Measurements from ENCODE around the gene AAK1. TPM values are rescaled to one million over a fixed set of nuclear protein-coding genes. Genes with fewer than 3 reads are reported as not detected.
A peak's percentile ranks its signal among the peaks of the same experiment; 100 is the strongest.

The AAK1 gene
- polyA plus RNA-seq, 1 of the 3 experiments (the other 2 are of a cell fraction) = 13.4 TPM

GRCh38 chr2:69669666-69670065, 26.1 kb upstream of the AAK1 start:
- ChIA-PET POLR2A (no interaction called here), CTCF (no interaction called here)
- Histone ChIP-seq H3K79me2 (ENCODE audit: insufficient read depth) (no peaks in the 10 kb centered on the region), H3K27ac (ENCODE audit: low read depth in 2 of 2, low read length in 1 of 2) (no peak overlapping the region), H3K9me3 (0 out of 2 replicates have a peak, but pooled peaks cover 5% of the 10 kb centered on the region), H2AFZ (ENCODE audit: low read depth) (no peak overlapping the region), H3K9ac (no peak overlapping the region), H3K9me2 (no peaks in the 10 kb centered on the region), H4K20me1 (ENCODE audit: insufficient read depth) (no peaks in the 10 kb centered on the region), H3K4me3 (ENCODE audit: low read depth in 2 of 2, low read length in 1 of 2) (no peak overlapping the region), H3K27me3 (ENCODE audit: insufficient read depth) (no peaks in the 10 kb centered on the region), H3K36me3 (replicated peaks in 1 of 2; ENCODE audit: control insufficient read depth in 1 of 2, insufficient read depth in 2 of 2, low read length in 1 of 2) (no peaks in the 10 kb centered on the region), H3K4me1 (ENCODE audit: control insufficient read depth in 1 of 2, insufficient read depth in 2 of 2, low read depth in 1 of 2, low read length in 1 of 2) (peaks cover 0 to 6% of the 10 kb centered on the region in 2 experiments; a peak in 2 of 4 replicates), H3F3A (replicated peaks; ENCODE audit: insufficient read depth) (peaks cover 18% of the 10 kb centered on the region), H3K4me2 (no peak overlapping the region)
- no peak for DNase-seq
- TF ChIP-seq ELF1 (IDR thresholded peaks at IDR 0.05) = no peak
- 90% methylated on average over 2 of the region's 2 CpGs for WGBS (ENCODE audit: low lambda C conversion rate)

GRCh38 chr2:69668598-69668997, 25.1 kb upstream of the AAK1 start:
- CTCF ChIA-PET = no interaction called here
- no peak for DNase-seq

GRCh38 chr2:69667805-69668382, 24.4 kb upstream of the AAK1 start:
- CTCF ChIA-PET = no interaction called here
- Histone ChIP-seq H3K27me3 (ENCODE audit: insufficient read depth) (no peaks in the 10 kb centered on the region), H2AFZ (ENCODE audit: low read depth) (no peak overlapping the region)

More at GRCh38 chr2:69668598-69668997, 25.1 kb upstream of the AAK1 start:
- WGBS (ENCODE audit: low lambda C conversion rate) = 86% methylated on average over 5 of the region's 5 CpGs
- no peaks in the 10 kb centered on the region for H4K20me1 ChIP-seq (ENCODE audit: insufficient read depth)
- POLR2A ChIA-PET = no interaction called here
- H3K9me2 ChIP-seq = no peaks in the 10 kb centered on the region
- H3K4me1 ChIP-seq (ENCODE audit: control insufficient read depth in 1 of 2, insufficient read depth in 2 of 2, low read depth in 1 of 2, low read length in 1 of 2) = peaks cover 0 to 6% of the 10 kb centered on the region in 2 experiments; a peak in 2 of 4 replicates
- H3K36me3 ChIP-seq (replicated peaks in 1 of 2; ENCODE audit: control insufficient read depth in 1 of 2, insufficient read depth in 2 of 2, low read length in 1 of 2) = peaks cover 0 to 2% of the 10 kb centered on the region in 2 experiments
- peaks cover 12% of the 10 kb centered on the region for H3F3A ChIP-seq (replicated peaks; ENCODE audit: insufficient read depth)
- H3K79me2 ChIP-seq (ENCODE audit: insufficient read depth) = no peaks in the 10 kb centered on the region
- H2AFZ ChIP-seq (ENCODE audit: low read depth) = no peak overlapping the region
- no peaks in the 10 kb centered on the region for H3K27me3 ChIP-seq (ENCODE audit: insufficient read depth)
- H3K9ac ChIP-seq = no peak overlapping the region
- TF ChIP-seq GATA2 (CRISPR knock-in tag; IDR thresholded peaks at IDR 0.05) = no peak
- TF ChIP-seq MEF2A (IDR thresholded peaks at IDR 0.05; ENCODE audit: borderline replicate concordance, low read depth) = no peak
- TF ChIP-seq ZBTB33 (IDR thresholded peaks at IDR 0.05; ENCODE audit: borderline replicate concordance, low read depth) = no peak
- no peak for TF ChIP-seq EZH2phosphoT487 (IDR thresholded peaks at IDR 0.05; ENCODE audit: borderline replicate concordance, low read depth)
- no peak for TF ChIP-seq ELF1 (IDR thresholded peaks at IDR 0.05)
- no peak for TF ChIP-seq RCOR1 (IDR thresholded peaks at IDR 0.05; ENCODE audit: low read length)
- TF ChIP-seq SIN3A (IDR thresholded peaks at IDR 0.05; ENCODE audit: borderline replicate concordance, low read depth, low read length) = no peak
- H3K9me3 ChIP-seq = 0 out of 2 replicates have a peak, but pooled peaks cover 7% of the 10 kb centered on the region
- no peak overlapping the region for H3K4me3 ChIP-seq (ENCODE audit: low read depth in 2 of 2, low read length in 1 of 2)
- no peak overlapping the region for H3K4me2 ChIP-seq
- 0 out of 4 replicates have a peak overlapping the region, but pooled peaks of 1 of the 2 experiments have one; percentile 13 for H3K27ac ChIP-seq (ENCODE audit: low read depth in 2 of 2, low read length in 1 of 2)

More at GRCh38 chr2:69667805-69668382, 24.4 kb upstream of the AAK1 start:
- peaks cover 0 to 6% of the 10 kb centered on the region in 2 experiments; a peak in 2 of 4 replicates for H3K4me1 ChIP-seq (ENCODE audit: control insufficient read depth in 1 of 2, insufficient read depth in 2 of 2, low read depth in 1 of 2, low read length in 1 of 2)
- H3K4me2 ChIP-seq = peak overlapping the region; percentile 62
- no peak overlapping the region for H3K9ac ChIP-seq
- H3K9me3 ChIP-seq = 0 out of 2 replicates have a peak, but pooled peaks cover 7% of the 10 kb centered on the region
- DNase-seq = no peak
- H3F3A ChIP-seq (replicated peaks; ENCODE audit: insufficient read depth) = peaks cover 12% of the 10 kb centered on the region
- no peak overlapping the region for H3K4me3 ChIP-seq (ENCODE audit: low read depth in 2 of 2, low read length in 1 of 2)
- WGBS (ENCODE audit: low lambda C conversion rate) = 65% methylated on average over 7 of the region's 7 CpGs
- H3K79me2 ChIP-seq (ENCODE audit: insufficient read depth) = no peaks in the 10 kb centered on the region
- H4K20me1 ChIP-seq (ENCODE audit: insufficient read depth) = no peaks in the 10 kb centered on the region
- H3K9me2 ChIP-seq = no peaks in the 10 kb centered on the region
- peaks cover 0 to 5% of the 10 kb centered on the region in 2 experiments for H3K36me3 ChIP-seq (replicated peaks in 1 of 2; ENCODE audit: control insufficient read depth in 1 of 2, insufficient read depth in 2 of 2, low read length in 1 of 2)
- H3K27ac ChIP-seq (ENCODE audit: low read depth in 2 of 2, low read length in 1 of 2) = peak overlapping the region in 1 of 2 experiments; percentile 13; a peak in 1 of 4 replicates
- POLR2A ChIA-PET = no interaction called here
- TF ChIP-seq GATA2 (CRISPR knock-in tag; IDR thresholded peaks at IDR 0.05) = no peak
- TF ChIP-seq TEAD4 (IDR thresholded peaks at IDR 0.05; ENCODE audit: borderline replicate concordance, insufficient read depth) = no peak
- TF ChIP-seq RXRA (IDR thresholded peaks at IDR 0.05; ENCODE audit: borderline replicate concordance, low read depth) = no peak
- no peak for TF ChIP-seq NRF1 (IDR thresholded peaks at IDR 0.05; ENCODE audit: low read depth, low read length)
- TF ChIP-seq USF1 (IDR thresholded peaks at IDR 0.05; ENCODE audit: borderline replicate concordance, low read depth) = no peak
- no peak for TF ChIP-seq RFX5 (IDR thresholded peaks at IDR 0.05; ENCODE audit: low read length)
- TF ChIP-seq FOSL2 (IDR thresholded peaks at IDR 0.05; ENCODE audit: borderline replicate concordance, low read depth) = 0 out of 2 replicates have a peak, but pooled peaks have one; percentile 3
- TF ChIP-seq JUND (IDR thresholded peaks at IDR 0.05) = peak; percentile 12; the same call in 1 of the 2 replicates
- TF ChIP-seq FOXJ3 (CRISPR knock-in tag; IDR thresholded peaks at IDR 0.05) = no peak
- TF ChIP-seq POLR2AphosphoS5 (IDR thresholded peaks at IDR 0.05; ENCODE audit: low read depth, low read length) = no peak
- TF ChIP-seq IRF3 (IDR thresholded peaks at IDR 0.05; ENCODE audit: low read depth, low read length) = no peak
